HUES6 (cell line): ENCODE measurements around the gene GRK7.
"Not testable (repeated sequence)": the region's sequence is repeated elsewhere in the genome, so short reads cannot be mapped to it uniquely, and the experiment has no call there.

Experiments used
- H3K27ac ChIP-seq: 2 replicates; pipeline ENCODE4 v1.7.0; 2013; ENCODE audit warnings: low read depth, mild to moderate bottlenecking, low read length, inconsistent platforms
- H3K27me3 ChIP-seq: 2 replicates; pipeline ENCODE4 v1.6.1; 2013; ENCODE audit warnings: low read length; ENCODE audit not compliant: control insufficient read depth, insufficient read depth
- H3K36me3 ChIP-seq: 2 replicates; pipeline ENCODE4 v1.6.1; 2013; ENCODE audit warnings: low read length; ENCODE audit not compliant: control insufficient read depth, insufficient read depth
- H3K4me1 ChIP-seq: 2 replicates; pipeline ENCODE4 v1.6.1; 2013; ENCODE audit warnings: low read length; ENCODE audit not compliant: control insufficient read depth, insufficient read depth
- H3K4me3 ChIP-seq: 2 replicates; pipeline ENCODE4 v1.5.1; 2013; ENCODE audit warnings: low read depth, low read length
- H3K9ac ChIP-seq: one replicate; pipeline ENCODE4 v1.6.1; 2013; ENCODE audit warnings: mild to moderate bottlenecking, low read length
- H3K9me3 ChIP-seq: 2 replicates; pipeline ENCODE4 v1.6.1; 2013; ENCODE audit warnings: low read depth, low read length; ENCODE audit not compliant: control insufficient read depth, insufficient read depth

The GRK7 gene

DNA sequence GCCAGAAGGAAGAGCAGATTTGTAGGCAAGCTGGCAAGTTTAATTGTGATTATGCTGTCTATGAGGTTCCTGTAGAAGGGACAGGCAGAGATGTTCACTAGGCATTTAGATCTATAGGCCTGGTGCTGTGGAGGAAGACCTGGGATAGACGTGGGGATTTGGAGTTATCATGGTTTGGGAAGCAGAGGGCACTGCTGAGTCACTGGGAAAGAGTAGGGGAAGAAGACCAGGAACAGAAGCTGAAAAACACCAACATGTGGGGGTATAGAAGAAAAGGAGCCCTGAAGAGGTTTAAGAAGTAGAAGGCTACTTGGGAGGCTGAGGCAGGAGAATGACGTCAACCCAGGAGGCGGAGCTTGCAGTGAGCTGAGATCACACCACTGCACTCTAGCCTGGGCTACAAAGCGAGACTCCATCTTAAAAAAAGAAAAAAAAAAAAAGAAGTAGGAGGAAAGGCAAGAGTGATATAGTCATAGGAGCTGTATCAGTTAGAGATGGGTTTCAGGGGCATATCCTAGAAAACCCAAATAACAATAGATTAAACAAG is 19.3 kb downstream of the GRK7 start:
- H3K9ac ChIP-seq, result no peak overlapping the region
- H3K4me3 ChIP-seq, result no peak overlapping the region
- no peaks in the 10 kb centered on the region for H3K36me3 ChIP-seq
- no peaks in the 10 kb centered on the region for H3K9me3 ChIP-seq
- no peaks in the 10 kb centered on the region for H3K27me3 ChIP-seq
- H3K27ac ChIP-seq, result no peak overlapping the region
- peaks cover 3% of the 10 kb centered on the region; the same call in 1 of the 2 replicates for H3K4me1 ChIP-seq

DNA sequence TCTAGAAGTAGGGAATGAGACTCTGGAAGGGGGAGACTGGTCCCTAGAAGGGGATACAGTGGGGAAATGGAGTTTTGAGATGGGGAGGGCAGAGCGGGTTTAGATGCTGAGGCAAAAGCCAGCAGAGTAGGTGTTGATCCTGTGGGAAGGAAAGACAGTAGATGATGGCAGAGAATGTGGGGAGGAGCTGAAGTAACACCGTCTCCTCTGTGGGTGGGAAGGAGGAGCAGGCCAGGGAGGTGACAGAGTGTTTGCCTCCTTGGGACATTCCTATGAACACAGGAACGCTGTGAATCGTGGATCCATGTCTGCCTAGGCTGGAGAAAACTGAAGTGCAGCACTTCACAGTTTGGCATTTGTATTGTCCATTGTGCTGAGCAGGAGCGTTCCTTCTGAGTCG is 20.4 kb downstream of the GRK7 start:
- Histone ChIP-seq H3K27me3 (no peaks in the 10 kb centered on the region), H3K4me1 (peaks cover 3% of the 10 kb centered on the region; the same call in 1 of the 2 replicates), H3K9ac (no peak overlapping the region), H3K4me3 (no peak overlapping the region), H3K36me3 (no peaks in the 10 kb centered on the region), H3K27ac (no peak overlapping the region), H3K9me3 (no peaks in the 10 kb centered on the region)

DNA sequence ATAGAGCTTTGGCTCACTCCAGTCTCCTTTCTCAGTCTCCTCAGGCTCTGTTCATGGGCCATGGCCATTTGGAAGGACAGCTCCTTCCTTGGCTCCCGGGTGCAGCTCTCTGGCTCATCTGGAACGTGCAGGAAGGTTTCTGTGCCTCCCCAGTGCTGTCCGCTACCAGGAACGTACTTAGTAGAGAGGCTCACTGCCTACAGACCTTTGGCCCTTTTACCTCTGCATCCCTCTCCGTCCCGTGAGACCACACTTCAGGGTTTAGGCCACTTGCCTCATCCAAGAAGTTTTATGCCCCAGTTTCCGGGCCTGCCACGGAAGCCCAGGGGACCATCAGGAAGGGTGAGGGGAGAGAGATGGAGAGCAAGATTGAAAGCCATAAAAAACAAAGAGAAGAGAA is 20.9 kb downstream of the GRK7 start:
- no peaks in the 10 kb centered on the region for H3K27me3 ChIP-seq
- H3K9me3 ChIP-seq, result no peaks in the 10 kb centered on the region
- H3K4me3 ChIP-seq, result no peak overlapping the region
- no peaks in the 10 kb centered on the region for H3K36me3 ChIP-seq
- H3K4me1 ChIP-seq, result peaks cover 3% of the 10 kb centered on the region; the same call in 1 of the 2 replicates
- H3K27ac ChIP-seq, result no peak overlapping the region
- H3K9ac ChIP-seq, result no peak overlapping the region

DNA sequence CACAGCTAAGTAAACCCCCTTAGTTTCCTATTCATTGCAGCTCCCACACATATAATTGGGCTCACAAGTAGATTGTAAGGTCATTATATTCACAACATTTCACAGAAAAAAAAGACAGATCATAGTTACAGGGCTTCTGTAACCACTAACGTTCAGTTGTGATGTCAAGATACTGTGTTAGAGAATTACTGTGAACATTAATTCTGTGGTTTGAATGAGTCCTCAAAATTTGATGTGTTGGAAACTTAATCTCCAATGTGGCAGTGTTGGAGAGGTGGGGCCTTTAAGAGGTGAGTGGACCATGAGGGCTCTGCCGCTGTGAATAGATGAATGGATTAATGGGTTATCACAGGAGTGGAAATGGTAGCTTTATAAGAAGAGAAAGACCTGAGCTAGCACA is 21.3 kb downstream of the GRK7 start:
- Histone ChIP-seq H3K27ac (no peak overlapping the region), H3K4me3 (no peak overlapping the region), H3K27me3 (no peaks in the 10 kb centered on the region), H3K9ac (no peak overlapping the region), H3K36me3 (no peaks in the 10 kb centered on the region), H3K9me3 (no peaks in the 10 kb centered on the region), H3K4me1 (peaks cover 3% of the 10 kb centered on the region; the same call in 1 of the 2 replicates)

DNA sequence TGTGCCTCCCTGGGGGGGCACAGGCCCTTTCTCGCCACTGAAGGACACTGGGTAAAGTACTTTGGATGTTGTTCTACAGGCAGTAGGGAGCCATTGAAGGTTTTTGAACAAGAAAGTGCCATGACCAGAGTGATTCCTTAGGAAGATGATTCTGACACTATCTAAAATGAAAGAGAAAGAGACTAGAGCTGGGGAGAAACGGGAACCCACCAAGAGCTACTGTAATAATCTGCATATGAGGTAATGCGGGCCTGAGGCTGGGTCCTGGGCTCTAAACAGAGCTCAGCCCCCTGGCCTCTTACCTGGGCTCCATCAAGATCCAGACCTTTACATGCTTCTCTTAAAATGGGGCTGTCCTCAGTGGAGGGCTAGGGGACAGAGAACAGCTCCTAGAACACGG is 24.9 kb downstream of the GRK7 start:
- H3K9ac ChIP-seq, result no peak overlapping the region
- no peaks in the 10 kb centered on the region for H3K27me3 ChIP-seq
- H3K4me1 ChIP-seq, result peaks cover 3% of the 10 kb centered on the region; the same call in 1 of the 2 replicates
- no peak overlapping the region for H3K27ac ChIP-seq
- no peaks in the 10 kb centered on the region for H3K9me3 ChIP-seq
- no peaks in the 10 kb centered on the region for H3K36me3 ChIP-seq
- no peak overlapping the region for H3K4me3 ChIP-seq

DNA sequence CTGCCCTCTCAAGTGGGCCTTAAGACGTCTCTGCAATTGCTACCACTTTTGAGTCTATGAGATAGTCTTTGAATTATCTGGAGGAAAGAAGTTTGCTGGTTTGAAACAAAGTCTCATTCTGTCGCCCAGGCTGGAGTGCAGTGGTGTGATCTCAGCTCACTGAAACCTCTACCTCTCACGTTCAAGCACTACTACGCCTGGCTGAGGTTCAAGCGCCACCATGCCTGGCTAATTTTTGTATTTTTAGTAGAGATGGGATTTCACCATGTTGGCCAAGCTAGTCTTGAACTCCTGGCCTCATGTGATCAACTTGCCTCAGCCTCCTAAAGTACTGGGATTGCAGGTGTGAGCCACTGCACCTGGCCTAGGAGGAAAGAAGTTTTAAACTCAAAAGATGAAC is 25.5 kb downstream of the GRK7 start:
- H3K9ac ChIP-seq, H3K27me3 ChIP-seq, H3K36me3 ChIP-seq, H3K4me1 ChIP-seq, H3K4me3 ChIP-seq, H3K27ac ChIP-seq, H3K9me3 ChIP-seq: not testable (repeated sequence)

DNA sequence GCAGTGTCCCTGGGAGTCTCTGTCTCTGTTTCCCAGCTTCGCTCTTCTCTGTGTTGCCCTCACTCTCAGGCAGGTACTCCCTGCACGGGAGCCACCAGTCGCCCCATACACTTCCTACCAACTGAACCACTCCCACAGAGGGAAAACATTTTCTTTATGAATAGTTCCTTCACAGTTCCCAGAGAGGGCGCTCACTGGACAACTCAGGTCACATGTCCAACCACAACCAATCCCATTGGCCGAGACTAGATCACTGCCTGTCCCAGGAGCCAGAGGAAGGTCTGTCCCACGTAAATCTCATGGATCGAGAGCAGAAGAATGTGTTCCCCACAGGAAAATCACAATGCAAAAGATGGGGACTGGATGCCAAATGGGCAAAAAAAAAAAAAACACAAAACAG is 26.1 kb downstream of the GRK7 start:
- Histone ChIP-seq H3K9me3 (no peaks in the 10 kb centered on the region), H3K36me3 (no peaks in the 10 kb centered on the region), H3K4me1 (no peaks in the 10 kb centered on the region), H3K9ac (no peak overlapping the region), H3K27ac (no peak overlapping the region), H3K27me3 (no peaks in the 10 kb centered on the region), H3K4me3 (no peak overlapping the region)

DNA sequence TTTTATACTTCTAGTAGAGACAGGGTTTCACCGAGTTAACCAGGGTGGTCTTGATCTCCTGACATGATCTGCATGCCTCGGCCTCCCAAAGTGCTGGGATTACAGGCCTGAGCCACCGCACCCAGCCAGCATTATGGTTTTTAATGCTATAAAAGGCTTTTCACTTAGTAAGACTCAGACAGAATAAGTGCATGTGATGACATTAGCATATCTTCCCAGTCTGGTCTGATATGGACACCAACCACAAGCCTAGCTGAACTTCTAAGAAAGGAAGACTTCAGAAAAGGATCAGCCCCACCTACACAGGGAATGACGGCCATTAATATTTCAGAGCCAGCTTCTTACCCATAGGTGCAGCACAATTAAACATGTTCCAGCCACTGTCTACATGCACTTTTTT is 27.0 kb downstream of the GRK7 start:
- Histone ChIP-seq H3K9me3 (no peaks in the 10 kb centered on the region), H3K27ac (no peak overlapping the region), H3K4me1 (no peaks in the 10 kb centered on the region), H3K36me3 (no peaks in the 10 kb centered on the region), H3K27me3 (no peaks in the 10 kb centered on the region), H3K9ac (no peak overlapping the region), H3K4me3 (no peak overlapping the region)

DNA sequence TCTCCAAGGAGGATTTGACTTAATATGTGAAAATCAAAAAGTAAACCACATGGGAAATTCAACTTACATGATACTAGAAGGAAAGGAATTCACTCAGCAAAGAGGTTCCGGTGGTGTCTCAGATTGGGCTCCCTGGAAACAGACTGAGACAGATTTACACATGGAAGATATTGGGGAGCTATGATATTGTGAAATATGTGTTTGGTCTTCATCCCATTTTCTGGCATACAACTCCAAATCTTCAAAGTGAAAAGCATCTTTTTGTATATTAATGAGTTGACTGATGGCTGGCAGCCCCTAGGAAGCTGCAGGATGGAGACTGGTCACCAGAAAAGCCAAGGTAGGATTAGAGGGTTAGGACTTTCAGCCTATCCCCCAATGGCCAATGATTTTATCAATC is 29.3 kb downstream of the GRK7 start:
- H3K9me3 ChIP-seq, result no peaks in the 10 kb centered on the region
- no peak overlapping the region for H3K4me3 ChIP-seq
- no peak overlapping the region for H3K27ac ChIP-seq
- no peak overlapping the region for H3K9ac ChIP-seq
- no peaks in the 10 kb centered on the region for H3K36me3 ChIP-seq
- H3K27me3 ChIP-seq, result peaks cover 5% of the 10 kb centered on the region; the same call in 1 of the 2 replicates
- H3K4me1 ChIP-seq, result peaks cover 7% of the 10 kb centered on the region; the same call in 1 of the 2 replicates

DNA sequence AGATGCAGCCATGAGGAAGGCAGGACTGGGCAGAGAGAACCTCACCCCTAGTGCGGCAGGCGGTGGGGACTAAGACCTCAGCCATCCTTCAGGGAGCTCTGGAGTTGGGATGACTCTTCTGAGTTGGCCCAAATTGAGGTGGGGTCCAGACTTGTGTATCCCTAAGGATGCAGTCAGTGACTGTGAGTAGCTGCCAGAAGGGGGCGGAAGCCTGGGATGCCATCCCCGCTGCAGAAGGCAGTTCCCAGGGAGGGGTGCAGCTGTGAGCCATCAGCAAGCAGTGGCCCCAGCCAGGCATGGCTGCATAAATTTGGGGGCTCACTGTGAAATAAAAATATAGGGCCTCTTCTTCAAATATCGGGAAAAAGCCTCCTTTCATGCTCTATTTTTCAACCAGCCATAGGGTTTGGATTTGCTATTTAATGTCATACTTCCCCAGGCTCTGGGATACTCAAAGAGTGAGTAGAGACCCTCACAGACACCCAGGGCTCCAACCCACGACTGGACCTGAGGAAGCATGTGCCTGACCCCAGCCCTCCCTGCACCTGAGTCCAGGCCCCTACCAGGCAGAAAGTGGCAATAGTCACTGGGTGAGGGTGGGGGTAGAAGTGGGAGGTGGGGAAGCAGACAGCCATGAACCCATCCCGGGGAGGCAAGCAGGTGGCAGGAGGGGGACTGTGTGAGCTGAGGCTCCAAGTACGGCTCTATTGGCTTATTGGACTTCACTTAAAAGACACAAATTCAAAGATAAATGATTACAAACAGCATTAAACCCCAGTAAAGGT is 30.5 kb downstream of the GRK7 start:
- Histone ChIP-seq H3K27me3 (peaks cover 16% of the 10 kb centered on the region), H3K9ac (no peak overlapping the region), H3K36me3 (no peaks in the 10 kb centered on the region), H3K9me3 (no peaks in the 10 kb centered on the region), H3K4me3 (no peak overlapping the region), H3K27ac (no peak overlapping the region), H3K4me1 (peaks cover 19% of the 10 kb centered on the region)

DNA sequence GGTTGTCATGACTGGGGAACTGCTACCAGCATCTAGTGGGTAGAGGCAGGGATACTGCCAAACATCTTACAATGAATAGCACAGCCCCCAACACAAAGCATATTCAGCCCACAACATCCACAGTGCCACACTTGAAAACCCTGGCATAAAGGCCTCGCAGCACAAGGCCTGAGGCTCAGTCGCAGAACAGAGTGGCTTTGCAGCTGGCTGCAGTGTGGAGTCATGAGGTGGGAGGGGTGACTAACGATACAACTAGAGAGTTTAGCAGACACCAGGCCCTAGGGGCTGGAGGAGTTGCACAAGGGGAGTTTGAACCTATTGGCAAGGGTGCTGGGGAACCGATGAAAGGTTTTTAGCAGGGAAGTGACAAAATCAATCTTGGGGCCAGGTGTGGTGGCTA is 32.1 kb downstream of the GRK7 start:
- H3K9ac ChIP-seq, result no peak overlapping the region
- H3K4me1 ChIP-seq, result peaks cover 19% of the 10 kb centered on the region
- peaks cover 19% of the 10 kb centered on the region for H3K27me3 ChIP-seq
- no peaks in the 10 kb centered on the region for H3K36me3 ChIP-seq
- H3K27ac ChIP-seq, result no peak overlapping the region
- no peaks in the 10 kb centered on the region for H3K9me3 ChIP-seq
- H3K4me3 ChIP-seq, result no peak overlapping the region
